NCI-H748 treated with DMSO at 0.1 percent for 48 hours (cell line): ENCODE results near the gene TMEM41B.
"Not testable (repeated sequence)": the region's sequence is repeated elsewhere in the genome, so short reads cannot be mapped to it uniquely, and the experiment has no call there.

Experiments used
- DNase-seq: peaks from one replicate; lab custom pipeline; 2025; lab: John Stamatoyannopoulos, UW

Gene TMEM41B

GRCh38 chr11:9314291-9315077 lies at the start of gene TMEM41B:
TSS of gene TMEM41B (minus strand) at chr11:9314593. CDS start at chr11:9314441, 152 bp downstream.
- DNase-seq: peak; percentile 95

GRCh38 chr11:9362393-9362863 lies 48.0 kb upstream of the TMEM41B start:
- no peak for DNase-seq

GRCh38 chr11:9360862-9361622 lies 46.6 kb upstream of the TMEM41B start:
- not testable (repeated sequence) for DNase-seq

- DNase-seq: no peak
Observed at GRCh38 chr11:9357041-9357440, 42.6 kb upstream of the TMEM41B start.

GRCh38 chr11:9351321-9351881 lies 37.0 kb upstream of the TMEM41B start:
- no peak for DNase-seq

GRCh38 chr11:9347779-9348178 lies 33.4 kb upstream of the TMEM41B start:
- not testable (repeated sequence) for DNase-seq

GRCh38 chr11:9347100-9347499 lies 32.7 kb upstream of the TMEM41B start:
- DNase-seq: no peak

GRCh38 chr11:9344061-9344680 lies 29.8 kb upstream of the TMEM41B start:
- DNase-seq: no peak

GRCh38 chr11:9341638-9342178 lies 27.3 kb upstream of the TMEM41B start:
- DNase-seq: no peak

- DNase-seq: no peak
Observed at GRCh38 chr11:9332655-9333054, 18.3 kb upstream of the TMEM41B start.

- no peak for DNase-seq
Observed at GRCh38 chr11:9330387-9331384, 16.3 kb upstream of the TMEM41B start.

- no peak for DNase-seq
Observed at GRCh38 chr11:9320047-9320446, 5.7 kb upstream of the TMEM41B start.

GRCh38 chr11:9319377-9320001 lies 5.1 kb upstream of the TMEM41B start:
- DNase-seq: not testable (repeated sequence)

- DNase-seq: not testable (repeated sequence)
Observed at GRCh38 chr11:9318442-9319376, 4.3 kb upstream of the TMEM41B start.

GRCh38 chr11:9316334-9316733 lies 1.9 kb upstream of the TMEM41B start:
- DNase-seq: no peak

- DNase-seq: no peak
Observed at GRCh38 chr11:9315078-9315688, 790 bp upstream of the TMEM41B start.

GRCh38 chr11:9313648-9314290 lies 624 bp downstream of the TMEM41B start:
- DNase-seq: peak; percentile 12

- no peak for DNase-seq
Observed at GRCh38 chr11:9310485-9311090, 3.8 kb downstream of the TMEM41B start.
